Pons (tissue), 1 donor: ENCODE measurements around the gene C14orf132.

Experiments used
- DNase-seq: peaks from one replicate; pipeline ENCODE4 v3.0.0-alpha.2; 2016; ENCODE audit warnings: low spot score

Gene C14orf132

GRCh38 chr14:96040828-96041371 lies 1.7 kb downstream of the C14orf132 start:
- DNase-seq, result no peak

GRCh38 chr14:96042248-96042930 lies 3.2 kb downstream of the C14orf132 start:
- no peak for DNase-seq

DNA sequence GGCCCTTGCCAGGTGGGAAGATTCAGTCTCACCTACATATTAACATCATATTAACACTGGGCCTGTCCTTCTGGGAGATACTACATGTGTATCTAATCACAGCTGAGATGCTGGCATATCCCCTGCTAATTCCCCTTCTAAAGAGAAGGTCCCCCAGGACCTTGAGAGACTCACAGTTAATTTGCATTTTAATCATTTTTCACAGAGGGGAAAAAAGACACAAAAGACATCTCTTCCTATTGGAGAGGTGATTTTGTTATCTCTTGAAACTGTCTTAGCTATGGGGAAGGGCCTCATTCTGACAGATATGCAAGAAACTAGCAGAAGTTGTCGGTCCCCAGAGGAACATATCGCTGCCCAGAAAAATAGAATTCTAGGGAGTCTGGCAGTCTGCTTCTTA lies 7.5 kb downstream of the C14orf132 start:
- no peak for DNase-seq

DNA sequence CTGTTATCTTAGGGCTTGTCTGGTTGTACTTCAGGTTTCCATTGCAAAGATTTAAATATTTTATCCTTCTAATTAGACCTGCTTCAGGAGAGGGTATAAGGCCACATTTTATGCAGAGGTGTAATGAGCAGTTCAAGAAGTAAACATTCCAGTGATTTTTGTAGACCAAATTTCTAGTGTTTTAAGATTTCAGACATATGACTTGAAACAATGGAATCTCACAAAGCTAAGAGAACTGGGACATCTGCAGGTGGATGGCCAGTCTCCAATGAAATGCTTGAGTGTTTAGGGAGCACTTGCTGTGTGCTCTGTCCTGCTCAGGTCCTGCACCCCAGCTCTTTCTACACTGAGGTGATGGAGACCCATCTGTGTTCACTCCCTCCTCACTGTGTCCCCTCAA lies 7.9 kb downstream of the C14orf132 start:
- DNase-seq, result no peak

DNA sequence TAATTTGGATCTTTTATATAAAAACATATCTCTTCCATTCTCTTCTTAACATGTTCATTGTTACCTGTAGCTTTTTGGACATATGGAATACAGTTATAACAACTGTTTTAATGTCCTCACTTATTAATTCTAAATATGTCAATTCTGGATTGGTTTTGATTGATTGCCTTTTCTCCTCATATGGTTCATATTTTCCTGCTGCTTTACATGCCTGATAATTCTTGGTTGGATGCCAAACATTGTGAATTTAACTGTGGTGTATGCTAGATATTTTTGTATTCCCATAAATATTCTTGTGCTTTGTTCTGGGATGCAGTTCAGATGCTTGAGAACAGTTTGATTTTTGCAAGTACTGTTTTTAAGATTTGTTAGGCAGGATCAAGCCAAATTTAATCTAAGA lies 10.8 kb downstream of the C14orf132 start:
- no peak for DNase-seq

DNA sequence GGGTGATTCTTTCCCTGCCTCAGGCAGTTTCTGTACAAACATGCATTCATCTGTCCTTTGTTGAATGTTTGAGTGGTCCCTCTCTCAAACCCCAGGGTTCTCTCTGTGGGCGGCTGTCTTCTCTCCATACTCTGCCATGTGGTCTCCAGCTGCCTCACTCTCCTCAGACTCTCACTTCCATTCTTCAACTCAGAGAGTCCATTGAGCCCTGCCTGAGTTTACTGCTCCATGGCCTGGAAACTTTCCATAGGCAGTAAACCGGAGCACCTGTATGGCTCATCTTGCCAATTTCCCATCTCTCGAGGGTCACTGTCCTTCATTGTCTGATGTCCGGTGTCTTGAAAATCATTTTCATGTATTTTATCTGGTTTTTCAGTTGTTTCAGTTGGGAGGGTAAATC lies 11.3 kb downstream of the C14orf132 start:
- no peak for DNase-seq

DNA sequence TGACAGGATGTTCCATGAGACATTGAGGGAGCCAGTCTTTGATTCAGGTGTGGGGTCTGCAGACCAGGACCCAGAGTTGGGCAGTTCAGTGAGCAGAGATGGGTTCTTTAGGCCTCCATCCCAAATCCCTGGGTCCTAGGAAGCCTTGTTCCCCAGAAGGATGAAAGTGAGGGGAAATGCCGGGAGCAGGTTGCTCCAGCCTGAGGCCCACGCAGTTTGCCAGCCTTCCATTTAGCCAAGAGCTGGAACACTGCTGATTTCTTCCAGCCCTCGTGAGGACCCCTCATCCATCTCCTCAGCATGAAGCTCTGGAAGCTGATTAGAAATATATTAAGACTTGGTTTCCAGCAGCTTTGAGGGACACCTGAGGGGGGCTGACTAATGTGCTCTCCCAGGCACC lies 12.1 kb downstream of the C14orf132 start:
- no peak for DNase-seq

- no peak for DNase-seq
Measured at GRCh38 chr14:96051642-96052540, 12.7 kb downstream of the C14orf132 start.

DNA sequence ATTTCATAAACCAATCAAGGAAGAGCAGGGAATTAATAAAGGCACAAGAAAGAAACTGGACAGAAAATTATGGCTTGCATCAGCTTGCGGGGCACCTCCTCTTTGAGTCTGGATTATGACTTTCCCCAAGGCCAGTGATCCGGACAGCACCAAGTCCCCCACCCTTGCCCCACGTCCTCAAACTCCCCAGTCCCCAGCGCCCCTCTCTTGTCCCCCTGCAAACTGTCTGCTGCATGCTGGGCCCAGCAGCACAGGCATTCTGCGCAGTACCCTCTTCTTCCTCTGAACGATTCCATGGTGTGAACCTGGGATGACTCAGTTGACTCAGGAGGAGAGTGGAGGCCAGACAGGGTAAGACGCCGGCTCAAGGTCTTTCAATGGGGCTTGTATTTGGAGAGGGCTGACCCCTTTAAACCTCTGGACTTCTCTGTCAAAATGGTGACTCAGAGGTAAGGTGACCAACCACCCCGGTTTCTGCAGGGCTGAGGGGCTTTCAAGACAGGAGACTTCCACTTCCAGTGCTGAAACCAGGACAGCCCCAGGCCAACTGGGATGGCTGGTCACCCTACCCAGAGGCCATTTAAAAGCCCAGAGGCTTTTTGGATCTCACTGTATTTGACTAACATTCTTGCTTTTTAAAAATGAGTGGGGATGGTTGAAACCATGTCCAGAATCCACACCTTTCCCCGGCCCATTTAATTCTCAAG lies 13.5 kb downstream of the C14orf132 start:
- DNase-seq, result no peak

DNA sequence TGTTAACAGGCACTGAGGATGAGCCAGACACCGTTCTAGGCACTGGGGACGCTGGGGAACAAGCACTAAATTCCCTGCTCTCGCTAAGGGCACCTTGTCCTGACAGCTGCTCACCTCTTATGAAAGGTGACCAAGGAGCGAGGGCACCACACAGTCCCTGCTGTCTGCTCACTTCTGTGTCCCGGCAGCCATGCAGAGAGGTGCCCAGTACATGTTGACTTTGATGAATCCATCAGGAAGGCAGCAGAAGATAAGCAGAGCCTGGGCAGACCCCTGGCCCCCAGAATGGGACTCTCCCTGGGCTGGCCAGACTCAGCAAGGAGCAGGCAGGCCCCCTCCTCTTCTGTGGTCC lies 14.1 kb downstream of the C14orf132 start:
- DNase-seq, result no peak

GRCh38 chr14:96053600-96054381 lies 14.6 kb downstream of the C14orf132 start:
- DNase-seq, result peak; percentile 85

DNA sequence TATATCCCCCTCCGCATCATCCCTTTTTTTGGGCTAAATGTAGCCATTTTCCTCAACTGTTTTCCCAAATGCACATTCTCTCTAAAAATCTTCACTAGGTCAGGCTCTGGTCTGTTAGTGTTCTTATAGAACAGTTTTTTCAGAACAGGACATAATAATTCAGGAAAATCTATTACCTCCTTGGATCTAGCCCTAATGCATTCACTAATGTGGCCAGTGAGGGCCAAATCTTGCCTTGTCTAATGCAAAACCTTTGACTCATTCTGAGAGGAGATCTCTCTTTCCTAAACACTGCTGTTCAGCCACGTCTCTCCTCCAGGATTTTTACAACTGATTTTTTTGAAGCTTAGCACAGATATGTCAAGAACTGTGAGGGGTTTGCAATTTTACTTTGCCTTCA lies 15.5 kb downstream of the C14orf132 start:
- no peak for DNase-seq

DNA sequence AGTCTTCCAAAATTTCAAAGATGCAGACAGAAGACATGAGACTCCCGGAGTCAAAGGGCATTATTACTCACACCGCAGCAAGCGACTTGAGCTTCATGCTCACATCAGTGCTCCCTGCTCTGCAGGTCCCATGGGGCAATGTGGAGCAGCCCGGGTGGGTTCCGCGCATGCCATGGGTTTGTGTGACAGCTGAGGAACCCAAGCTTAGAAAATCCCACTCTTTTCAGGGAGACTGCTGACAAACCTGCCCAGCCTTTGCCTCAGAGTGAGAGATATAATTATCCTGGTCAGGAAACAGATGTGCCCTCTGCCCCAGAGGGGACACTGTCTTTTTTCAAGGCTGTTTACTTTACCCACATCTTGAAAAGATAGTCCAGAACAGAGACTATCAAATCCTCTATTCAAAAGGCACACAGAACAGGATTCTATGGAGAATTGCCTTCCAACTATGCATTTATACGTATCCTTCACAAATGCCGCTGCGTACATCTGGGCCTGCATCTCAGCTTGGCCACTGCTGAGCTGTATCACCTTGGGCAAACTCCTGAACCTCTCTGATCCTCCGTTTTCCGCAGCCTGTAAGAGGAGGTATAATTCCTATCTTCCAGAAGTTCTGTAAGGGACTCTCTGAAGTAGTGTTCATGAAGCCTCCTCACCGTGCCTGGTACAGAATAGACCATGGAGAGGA lies 16.0 kb downstream of the C14orf132 start:
- DNase-seq, result no peak

GRCh38 chr14:96055753-96056508 lies 16.8 kb downstream of the C14orf132 start:
- DNase-seq, result peak; percentile 78

DNA sequence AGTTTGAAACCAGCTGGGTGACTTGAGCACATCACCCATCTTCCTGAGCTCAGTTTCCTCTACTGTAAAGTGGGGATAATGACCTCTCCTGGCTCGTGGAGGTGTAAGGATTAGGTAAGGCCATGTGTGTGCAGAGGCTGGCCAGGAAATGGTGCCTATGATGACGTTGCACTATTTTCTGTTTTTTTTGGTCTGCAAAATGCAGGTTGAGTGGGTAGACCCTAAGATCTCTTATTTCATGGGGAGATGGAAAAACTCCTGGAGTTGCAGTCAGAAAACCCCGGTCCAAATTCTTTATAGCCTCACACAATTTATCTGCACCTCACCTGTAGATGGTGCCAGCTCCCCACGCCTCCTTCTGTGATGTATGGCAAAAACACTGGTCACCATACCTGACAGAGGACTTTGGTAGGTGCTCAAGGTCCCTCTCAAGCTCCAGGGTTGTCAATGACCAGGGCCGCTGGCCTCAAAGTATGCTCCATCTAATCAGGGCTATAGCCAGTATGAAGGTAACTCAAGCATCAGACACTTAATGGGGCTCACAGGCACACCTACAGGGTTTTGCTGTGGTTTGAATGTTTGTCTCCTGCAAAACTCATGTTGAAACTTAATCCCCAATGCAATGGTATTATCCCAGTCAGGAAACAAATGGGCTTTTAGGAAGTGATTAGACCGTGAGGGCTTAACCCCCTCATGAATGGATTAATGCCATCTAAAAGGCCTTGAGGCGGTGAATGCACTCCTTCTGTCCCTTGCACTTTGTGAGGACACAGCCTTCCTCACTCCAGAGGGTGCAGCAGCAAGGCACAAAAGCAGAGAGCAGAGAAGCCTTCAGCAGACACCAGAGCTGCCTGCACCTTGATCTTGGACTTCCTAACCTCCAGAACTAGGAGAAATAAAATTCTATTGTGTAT lies 17.6 kb downstream of the C14orf132 start:
- no peak for DNase-seq

DNA sequence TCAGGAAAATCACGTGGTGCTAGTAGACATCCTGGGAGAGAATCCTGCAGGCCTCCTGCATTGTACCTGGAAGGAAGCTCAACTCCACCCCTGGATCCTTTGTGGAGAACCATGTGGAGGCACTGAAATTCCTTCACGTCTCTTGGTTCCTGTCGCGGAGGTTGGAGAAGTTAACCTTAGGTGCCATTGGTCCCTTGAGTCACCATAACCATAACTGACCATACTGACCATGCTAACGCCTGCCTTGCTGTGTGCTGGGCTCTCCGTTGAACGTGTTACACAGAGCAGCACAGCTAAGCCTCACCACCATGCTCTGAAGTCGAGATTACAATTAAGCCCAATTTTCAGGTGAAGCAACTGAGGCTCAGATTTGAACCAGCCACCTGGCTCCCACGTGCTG lies 18.6 kb downstream of the C14orf132 start:
- no peak for DNase-seq

- DNase-seq, result no peak
Measured at GRCh38 chr14:96058576-96059200, 19.5 kb downstream of the C14orf132 start.

- no peak for DNase-seq
Measured at GRCh38 chr14:96059519-96060135, 20.5 kb downstream of the C14orf132 start.
